SKM-1 (cell line): ENCODE measurements around the gene CRISPLD2.
A peak's percentile ranks its signal among the peaks of the same experiment; 100 is the strongest.

Source experiments
- DNase-seq: peaks from one replicate; lab custom pipeline; 2025; ENCODE audit not compliant: unreplicated experiment; lab: John Stamatoyannopoulos, UW

The CRISPLD2 gene

DNA sequence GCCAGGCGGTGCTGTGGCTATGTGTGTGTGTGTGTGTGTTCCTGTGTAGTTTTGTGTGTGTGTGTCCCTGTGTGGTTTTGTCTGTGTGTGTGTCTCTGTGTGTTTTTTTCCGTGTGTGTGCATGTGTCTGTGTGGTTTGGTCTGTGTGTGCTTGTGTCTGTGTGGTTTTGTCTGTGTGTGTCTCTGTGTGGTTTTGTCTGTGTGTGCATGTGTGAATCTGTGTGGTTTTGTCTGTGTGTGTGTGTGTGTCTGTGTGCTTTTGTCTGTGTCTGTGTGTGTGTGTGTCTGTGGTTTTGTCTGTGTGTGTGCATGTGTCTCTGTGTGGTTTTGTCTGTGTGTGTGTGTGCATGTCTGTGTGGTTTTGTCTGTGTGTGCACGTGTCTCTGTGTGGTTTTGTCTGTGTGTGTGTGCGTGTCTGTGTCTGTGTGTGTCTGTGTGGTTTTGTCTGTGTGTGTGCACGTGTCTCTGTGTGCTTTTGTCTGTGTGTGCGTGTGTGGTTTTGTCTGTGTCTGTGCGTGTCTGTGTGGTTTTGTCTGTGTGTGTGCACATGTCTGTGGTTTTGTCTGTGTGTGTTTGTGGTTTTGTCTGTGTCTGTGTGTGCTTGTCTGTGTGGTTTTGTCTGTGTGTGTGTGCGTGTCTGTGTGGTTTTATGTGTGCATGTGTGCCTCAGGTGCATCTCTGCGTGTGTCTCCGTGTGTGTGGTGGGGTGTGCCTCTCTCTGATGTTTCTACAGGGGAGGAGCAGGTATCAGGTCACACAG, 129.2 kb downstream of the CRISPLD2 start:
- DNase-seq, result no peak

DNA sequence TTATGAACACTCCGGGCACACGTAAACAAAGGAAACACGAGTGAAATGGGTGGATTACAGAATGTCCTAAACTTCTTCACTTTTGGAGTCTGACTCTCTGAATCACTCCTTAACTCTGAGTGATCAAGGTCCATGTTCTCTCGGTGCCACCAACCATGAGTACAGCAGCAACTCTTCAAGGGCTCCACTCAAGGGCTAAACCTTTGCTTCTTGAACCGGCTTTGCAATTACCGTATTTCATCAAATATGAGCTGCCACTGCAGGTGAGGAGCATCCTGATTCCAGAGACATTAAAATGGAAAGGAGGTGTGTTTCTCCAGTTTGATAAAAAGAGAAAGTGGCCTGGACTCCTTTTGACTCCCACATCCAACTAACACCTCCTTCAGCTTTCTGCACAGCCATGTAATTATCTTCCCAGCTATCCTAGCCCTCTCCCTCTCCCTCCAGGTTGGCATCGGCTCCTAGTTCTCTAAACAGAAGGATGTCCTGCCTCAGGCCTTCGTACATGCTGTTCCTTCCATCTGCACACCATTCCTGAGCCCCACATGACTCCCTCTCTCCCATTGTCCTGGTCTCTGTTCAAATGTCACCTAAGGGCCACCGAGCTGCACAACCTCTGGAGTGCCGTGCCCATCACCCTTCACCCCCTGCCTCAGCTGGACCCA, 130.1 kb downstream of the CRISPLD2 start:
- DNase-seq, result no peak

GRCh38 chr16:84950906-84951305, 131.1 kb downstream of the CRISPLD2 start:
- DNase-seq, result peak; percentile 7

DNA sequence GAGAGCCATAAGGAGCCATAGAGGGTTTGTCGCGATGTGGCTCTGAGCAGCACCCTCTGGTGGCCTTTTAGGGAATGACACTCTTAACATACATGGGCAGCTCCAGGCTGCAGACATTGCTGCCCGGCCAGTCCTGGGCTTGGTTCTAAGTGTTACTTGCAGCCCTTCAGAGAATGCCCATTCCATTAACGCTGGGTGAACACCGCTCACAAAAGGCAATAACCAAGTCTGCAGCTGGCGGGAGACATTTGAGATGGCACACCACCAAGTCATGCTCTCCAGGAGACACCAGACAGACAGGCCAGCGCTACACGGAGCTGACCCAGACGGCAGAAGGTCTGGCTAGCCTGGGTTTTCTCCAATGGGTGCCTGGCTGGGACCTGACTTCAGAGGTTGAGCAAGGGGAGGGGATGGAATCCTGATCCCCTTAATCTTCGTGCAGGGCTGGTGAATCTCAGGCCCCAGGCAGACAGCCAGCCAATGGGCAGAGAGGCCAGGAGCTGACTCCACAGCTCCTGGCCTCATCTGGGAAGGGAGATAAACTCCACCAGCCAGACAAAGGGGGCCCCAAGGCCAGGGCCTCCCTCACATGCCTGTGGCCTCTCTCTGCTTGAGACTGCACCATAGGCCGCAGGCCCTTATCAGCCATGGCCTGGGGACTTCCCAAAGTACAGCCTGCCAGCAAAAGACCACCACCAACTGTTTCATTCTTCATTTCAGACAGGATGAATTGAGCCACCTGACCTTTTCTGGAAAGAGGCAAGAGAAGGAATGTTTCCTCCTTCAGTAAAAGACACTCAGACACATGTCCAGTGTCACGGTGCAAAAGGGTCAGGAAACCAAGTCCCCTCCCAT, 132.8 kb downstream of the CRISPLD2 start:
- DNase-seq, result peak; percentile 74

GRCh38 chr16:84953190-84953746, 133.5 kb downstream of the CRISPLD2 start:
- DNase-seq, result no peak

DNA sequence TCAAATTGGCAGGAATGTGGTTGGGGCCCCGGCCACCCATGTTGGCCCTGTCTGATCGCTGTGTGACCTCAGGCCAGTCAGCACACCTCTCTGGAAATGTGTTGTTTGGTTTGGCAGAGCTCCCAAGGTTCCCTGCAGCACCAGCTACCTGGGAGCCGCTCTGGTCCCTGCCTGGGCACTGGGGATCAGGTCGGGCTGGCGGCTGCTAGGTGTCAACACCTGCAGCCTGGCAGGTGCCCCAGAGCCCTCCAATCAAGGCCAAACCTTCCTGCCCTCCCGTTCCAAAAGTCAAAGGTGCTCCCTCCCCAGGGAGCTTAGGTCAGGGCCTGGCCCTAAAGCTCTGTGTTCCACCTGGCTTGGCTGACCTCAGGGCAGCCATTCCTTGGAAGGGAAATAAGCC, 135.6 kb downstream of the CRISPLD2 start:
- DNase-seq, result no peak

- DNase-seq, result no peak
Measured at GRCh38 chr16:84957192-84957591, 137.4 kb downstream of the CRISPLD2 start.

- no peak for DNase-seq
Measured at GRCh38 chr16:84957792-84958191, 138.0 kb downstream of the CRISPLD2 start.
